SK-N-MC (cell line): ENCODE measurements around the gene SYPL2.

Source experiments
- EZH2 ChIP-seq: fragments of 200-600 bp; sonication (generic); IDR thresholded peaks from one replicate; pipeline ENCODE4 v1.6.1; 2017; ENCODE audit warnings: antibody characterized with exemption
- POLR2AphosphoS5 ChIP-seq: IDR thresholded peaks from 2 replicates; pipeline ENCODE4 v1.6.1; 2012; ENCODE audit warnings: mild to moderate bottlenecking, low read depth, low read length, borderline replicate concordance

GRCh38 chr1:109529881-109530456, 63.6 kb downstream of the SYPL2 start:
- TF ChIP-seq EZH2 (no peak), POLR2AphosphoS5 (no peak)
